Lung (tissue), 12 donors: ENCODE results near the gene ADPRS. TPM values are rescaled to one million over a fixed set of nuclear protein-coding genes. Genes with fewer than 3 reads are reported as not detected.

ENCODE experiments used
- ATAC-seq: fragments of 200-7000 bp; cut with Tn5 transposase; one replicate; pipeline ENCODE4 v1.9.1; 2020; ENCODE audit warnings: moderate number of reproducible peaks; ENCODE audit not compliant: insufficient read depth, low FRiP score
- DNase-seq, 3 donors: peaks; one replicate each; pipeline ENCODE4 v3.0.0-alpha.2; 2013 to 2017
- H3K27ac ChIP-seq, 2 donors: one replicate each; pipeline ENCODE4 v1.5.1; 2013; ENCODE audit warnings: mild to moderate bottlenecking in 2 of 2, moderate library complexity in 2 of 2, control low read depth in 1 of 2, inconsistent platforms in 1 of 2, low read depth in 1 of 2, low read length in 1 of 2
- H3K27me3 ChIP-seq, 3 donors: one replicate each; pipeline ENCODE4 v1.5.1; 2013; ENCODE audit warnings: low read length in 2 of 3; ENCODE audit not compliant: control insufficient read depth in 3 of 3, insufficient read depth in 3 of 3
- H3K36me3 ChIP-seq, 4 donors: one replicate each; pipeline ENCODE4 v1.5.1; 2013; ENCODE audit warnings: low read length in 4 of 4, mild to moderate bottlenecking in 1 of 4, moderate library complexity in 1 of 4; ENCODE audit not compliant: control insufficient read depth in 4 of 4, insufficient read depth in 4 of 4
- H3K4me1 ChIP-seq, 5 donors: one replicate each; pipeline ENCODE4 v1.5.1; 2013; ENCODE audit warnings: low read length in 5 of 5, mild to moderate bottlenecking in 2 of 5, moderate library complexity in 1 of 5; ENCODE audit not compliant: control insufficient read depth in 5 of 5, insufficient read depth in 5 of 5
- H3K4me3 ChIP-seq: one replicate; pipeline ENCODE4 v1.5.1; 2013; ENCODE audit warnings: mild to moderate bottlenecking, control low read depth, moderate library complexity
- H3K9ac ChIP-seq, 2 donors: one replicate each; pipeline ENCODE4 v1.5.1; 2013; ENCODE audit warnings: low read length in 2 of 2, control low read depth in 1 of 2; ENCODE audit not compliant: insufficient read depth in 1 of 2
- H3K9me3 ChIP-seq, 4 donors: one replicate each; pipeline ENCODE4 v1.5.1; 2013; ENCODE audit warnings: low read length in 3 of 4, mild to moderate bottlenecking in 1 of 4, moderate library complexity in 1 of 4; ENCODE audit not compliant: control insufficient read depth in 4 of 4, insufficient read depth in 3 of 4
- CTCF ChIP-seq: IDR thresholded peaks from 2 replicates; pipeline ENCODE4 v1.5.1; 2012; ENCODE audit warnings: mild to moderate bottlenecking; ENCODE audit errors: control extremely low read depth, extremely low read depth
- WGBS, 2 donors: extraction: QIAGEN DNeasy Blood & Tissue Kit; methylation state at CpG; one replicate each; pipeline ENCODE4 v1.1.7; 2013; 5-methylcytosine and 5-hydroxymethylcytosine counted together
- polyA plus RNA-seq, 2 donors: library from polyadenylated mRNA; stranded (reverse); fragments of 200-250 nt; gene quantifications; one replicate each; pipeline ENCODE4 v1.2.1, GENCODE V29; 2013
- total RNA-seq, 2 donors: library from RNA; depleted of rRNA in 1 of 2; stranded (reverse); fragments of >200 nt in 1 of 2; gene quantifications; one replicate each; pipeline ENCODE4 v1.2.1, GENCODE V29; 2014 to 2021
- donor health status: control.
- donor health status: control.
- donor health status: Bipolar disorder and iron deficiency.
- donor health status: healthy.
- donor health status: DM: yes; HTN: yes; CAD: no.

The ADPRS gene
- total and polyA plus RNA-seq, 4 donors = 22.0 to 44.3 (median 32.5) TPM

- peaks cover under 1 to 21% (median 18%) of the 10 kb centered on the region in 4 donors for H3K36me3 ChIP-seq
- H3K9ac ChIP-seq = peak overlapping the region in 1 of 2 donors; percentile 57
- H3K27ac ChIP-seq = peak overlapping the region; percentile 47 to 95
- peak overlapping the region; percentile 43 for H3K4me3 ChIP-seq
- no peak for TF ChIP-seq CTCF
- ATAC-seq (no peak), DNase-seq (no peak)
- 31% methylated on average over 8 of the region's 8 CpGs for WGBS, 2 donors
- H3K27me3 ChIP-seq = no peaks in the 10 kb centered on the region
- no peaks in the 10 kb centered on the region for H3K9me3 ChIP-seq
- peaks cover 0 to 19% (median 4%) of the 10 kb centered on the region in 5 donors for H3K4me1 ChIP-seq
These were observed 471 bp upstream of the ADPRS start for GRCh38 chr1:36088265-36088576.

- peak in 2 of 3 donors; percentile 22 to 27 for DNase-seq
- 5% methylated on average over 32 of the region's 32 CpGs for WGBS, 2 donors
These were observed 865 bp downstream of the ADPRS start for GRCh38 chr1:36089393-36090121.

GRCh38 chr1:36091141-36091540, 2.4 kb downstream of the ADPRS start:
- TF ChIP-seq CTCF = no peak
- DNase-seq (no peak), ATAC-seq (no peak)
- Histone ChIP-seq H3K4me1 (peaks cover 3 to 16% (median 4%) of the 10 kb centered on the region in 5 donors), H3K9ac (no peak overlapping the region), H3K27me3 (no peaks in the 10 kb centered on the region), H3K36me3 (peaks cover 3 to 44% (median 29%) of the 10 kb centered on the region in 4 donors), H3K4me3 (no peak overlapping the region), H3K27ac (no peak overlapping the region), H3K9me3 (no peaks in the 10 kb centered on the region)
- 95 to 96% methylated on average over 4 of the region's 4 CpGs for WGBS, 2 donors

More at GRCh38 chr1:36089393-36090121, 865 bp downstream of the ADPRS start:
- ATAC-seq = peak; percentile 35
- TF ChIP-seq CTCF = no peak
- H3K27ac ChIP-seq = peak overlapping the region in 1 of 2 donors; percentile 95
- peaks cover 0 to 16% (median 4%) of the 10 kb centered on the region in 5 donors for H3K4me1 ChIP-seq
- no peaks in the 10 kb centered on the region for H3K9me3 ChIP-seq
- peaks cover 3 to 35% (median 27%) of the 10 kb centered on the region in 4 donors for H3K36me3 ChIP-seq
- H3K4me3 ChIP-seq = peak overlapping the region; percentile 94
- H3K9ac ChIP-seq = peak overlapping the region; percentile 41 to 65
- no peaks in the 10 kb centered on the region for H3K27me3 ChIP-seq
